ENCODE data around the gene UBE2G2. TPM values are rescaled to one million over a fixed set of nuclear protein-coding genes. Genes with fewer than 3 reads are reported as not detected.

UBE2G2 gene
- total and polyA plus RNA-seq, 5 donors = 39.6 to 69.8 (median 61.6) TPM

DNA sequence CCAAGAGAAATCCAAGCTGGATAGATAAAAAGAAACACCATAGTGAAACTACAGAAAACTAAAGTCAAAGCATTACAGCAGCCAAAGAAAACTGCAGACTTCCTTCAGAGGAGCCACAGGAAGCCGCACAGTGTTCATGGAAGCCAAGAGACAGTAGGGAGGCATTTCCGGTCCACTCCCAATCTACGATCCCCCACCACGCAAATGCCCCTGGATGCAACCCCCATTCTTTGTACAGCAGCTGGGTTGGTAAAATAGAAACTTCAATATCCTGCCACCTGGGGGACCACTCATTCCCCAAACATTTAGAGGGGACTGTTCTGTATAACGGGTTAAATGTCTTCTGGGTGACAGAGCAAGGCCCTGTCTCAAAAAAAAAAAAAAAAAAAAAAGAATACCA is 46.4 kb downstream of the UBE2G2 start:
- Histone ChIP-seq H3K4me1 (ENCODE audit: control insufficient read depth, insufficient read depth, low read length) (no peaks in the 10 kb centered on the region), H3K27ac (ENCODE audit: low read length) (no peak overlapping the region)
- intact Hi-C loops (cut with DNase I) = loop anchor here in 1 of 4 donors (10.0 kb wide), 1 partner anchor 240 kb away; no protein-coding TSS in a partner anchor

DNA sequence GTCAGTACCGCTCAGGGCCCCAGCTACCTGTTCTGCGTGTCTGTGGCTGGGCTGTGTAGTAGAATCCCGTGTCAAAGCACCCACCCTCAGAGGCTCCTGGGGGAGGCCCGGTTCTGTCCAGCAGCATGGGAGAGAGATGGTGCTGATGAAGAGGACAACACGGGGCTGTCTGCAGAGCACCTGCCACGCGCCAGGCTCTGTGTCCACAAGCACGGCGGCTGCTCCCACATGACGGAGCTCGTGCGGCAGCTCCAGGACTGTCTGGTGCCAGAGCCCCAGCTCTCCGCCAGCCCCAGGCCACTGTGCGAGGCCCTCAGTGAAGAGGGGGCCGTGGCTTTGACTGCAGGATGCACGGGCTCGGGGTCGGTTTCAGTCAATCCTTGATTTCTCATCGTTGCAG is 48.3 kb downstream of the UBE2G2 start:
- Histone ChIP-seq H3K27me3 (ENCODE audit: control insufficient read depth, insufficient read depth) (no peaks in the 10 kb centered on the region), H3K4me3 (ENCODE audit: low read length) (no peak overlapping the region), H3K4me1 (ENCODE audit: control insufficient read depth, insufficient read depth, low read length) (no peaks in the 10 kb centered on the region), H3K27ac (ENCODE audit: low read length) (no peak overlapping the region), H3K9me3 (ENCODE audit: control insufficient read depth, low read length) (no peaks in the 10 kb centered on the region)
- no peak for ATAC-seq
- DNase-seq = no peak
- intact Hi-C loops (cut with DNase I) = loop anchor here in 1 of 4 donors (10.0 kb wide), 1 partner anchor 239 kb away; no protein-coding TSS in a partner anchor
- 92% methylated on average over 19 of the region's 19 CpGs for WGBS

More for the DNA sequence above, 46.4 kb downstream of the UBE2G2 start:
- ATAC-seq (peak in 1 of 2 donors; percentile 41), DNase-seq (no peak)
- 46% methylated on average over 5 of the region's 5 CpGs for WGBS
- no peaks in the 10 kb centered on the region for H3K27me3 ChIP-seq (ENCODE audit: control insufficient read depth, insufficient read depth)
- H3K9me3 ChIP-seq (ENCODE audit: control insufficient read depth, low read length) = no peaks in the 10 kb centered on the region
- H3K4me3 ChIP-seq (ENCODE audit: low read length) = no peak overlapping the region

DNA sequence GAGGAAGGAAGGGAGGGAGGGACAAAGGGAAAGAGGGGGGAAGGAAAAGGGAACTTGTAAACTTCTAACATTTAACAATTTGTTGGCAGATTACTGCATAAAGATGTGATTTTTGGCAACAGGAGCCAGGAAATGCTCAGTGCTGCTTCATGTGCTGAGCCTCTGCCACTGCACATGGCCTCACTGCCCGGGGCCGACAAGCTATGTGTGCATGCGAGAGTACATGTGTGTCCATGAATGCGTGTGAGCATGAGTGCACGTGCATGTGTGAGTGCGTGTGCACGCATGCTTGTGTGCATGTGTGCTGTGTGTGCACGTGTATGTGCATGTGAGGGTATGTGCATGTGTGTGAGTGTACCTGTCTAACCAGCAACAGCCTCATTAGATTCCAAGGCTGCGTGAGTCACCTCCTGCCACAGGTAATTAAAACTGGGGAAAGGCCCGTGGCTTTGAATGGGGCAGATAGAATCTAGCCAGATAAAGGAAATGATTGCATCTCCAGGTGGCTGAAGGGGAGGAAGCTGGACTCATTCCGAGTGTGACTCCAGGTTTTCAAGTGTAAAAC is 48.9 kb downstream of the UBE2G2 start:
- no peak for DNase-seq
- H3K27me3 ChIP-seq (ENCODE audit: control insufficient read depth, insufficient read depth) = no peaks in the 10 kb centered on the region
- intact Hi-C loops (cut with DNase I) = loop anchor here in 1 of 4 donors (10.0 kb wide), 1 partner anchor 238 kb away; no protein-coding TSS in a partner anchor
- 73% methylated on average over 11 of the region's 11 CpGs for WGBS
- H3K27ac ChIP-seq (ENCODE audit: low read length) = no peak overlapping the region
- ATAC-seq = no peak
- no peak overlapping the region for H3K4me3 ChIP-seq (ENCODE audit: low read length)
- H3K4me1 ChIP-seq (ENCODE audit: control insufficient read depth, insufficient read depth, low read length) = no peaks in the 10 kb centered on the region
- H3K9me3 ChIP-seq (ENCODE audit: control insufficient read depth, low read length) = no peaks in the 10 kb centered on the region

DNA sequence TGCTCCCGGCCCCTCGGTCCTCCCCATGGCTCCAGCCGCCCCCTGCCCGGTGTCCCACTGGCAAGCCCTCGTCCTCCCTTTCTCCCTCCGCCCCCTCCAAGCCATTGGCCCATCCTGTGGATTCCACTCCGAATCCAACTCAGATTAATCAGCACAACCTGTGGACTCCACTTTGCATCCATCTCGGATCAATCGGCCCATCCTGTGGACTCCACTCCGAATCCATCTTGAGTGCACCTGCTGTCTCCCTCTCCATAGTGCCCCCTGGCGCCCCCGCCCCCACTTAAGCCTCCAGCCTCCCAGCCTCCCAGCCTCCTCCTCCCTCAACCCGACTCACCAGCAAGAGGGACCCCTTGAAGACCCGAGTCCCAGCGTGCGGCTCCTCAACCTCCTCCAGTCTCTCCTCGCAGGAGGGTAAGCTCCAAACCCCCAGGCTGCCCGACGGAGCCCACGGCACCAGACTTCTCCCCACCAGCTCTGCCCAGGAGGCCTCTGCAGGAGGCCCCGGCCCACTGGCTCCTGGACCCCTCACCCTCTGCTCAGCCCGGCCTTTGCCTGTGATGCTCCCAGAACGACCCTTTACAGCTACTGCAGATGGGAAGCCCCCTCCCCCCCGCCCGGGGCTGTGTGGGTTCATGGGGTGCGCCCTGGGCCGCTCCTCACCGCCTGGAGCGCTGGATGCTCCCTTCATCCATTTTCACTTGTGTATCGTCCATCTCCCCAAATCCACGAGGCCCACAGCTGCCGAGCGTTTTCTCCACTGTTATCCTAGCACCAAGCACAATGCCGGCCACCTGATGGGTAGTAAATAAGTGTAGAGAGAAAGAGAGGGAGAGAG is 49.6 kb downstream of the UBE2G2 start:
- intact Hi-C loops (cut with DNase I) = loop anchor here in 1 of 4 donors (10.0 kb wide), 1 partner anchor 237 kb away; no protein-coding TSS in a partner anchor

DNA sequence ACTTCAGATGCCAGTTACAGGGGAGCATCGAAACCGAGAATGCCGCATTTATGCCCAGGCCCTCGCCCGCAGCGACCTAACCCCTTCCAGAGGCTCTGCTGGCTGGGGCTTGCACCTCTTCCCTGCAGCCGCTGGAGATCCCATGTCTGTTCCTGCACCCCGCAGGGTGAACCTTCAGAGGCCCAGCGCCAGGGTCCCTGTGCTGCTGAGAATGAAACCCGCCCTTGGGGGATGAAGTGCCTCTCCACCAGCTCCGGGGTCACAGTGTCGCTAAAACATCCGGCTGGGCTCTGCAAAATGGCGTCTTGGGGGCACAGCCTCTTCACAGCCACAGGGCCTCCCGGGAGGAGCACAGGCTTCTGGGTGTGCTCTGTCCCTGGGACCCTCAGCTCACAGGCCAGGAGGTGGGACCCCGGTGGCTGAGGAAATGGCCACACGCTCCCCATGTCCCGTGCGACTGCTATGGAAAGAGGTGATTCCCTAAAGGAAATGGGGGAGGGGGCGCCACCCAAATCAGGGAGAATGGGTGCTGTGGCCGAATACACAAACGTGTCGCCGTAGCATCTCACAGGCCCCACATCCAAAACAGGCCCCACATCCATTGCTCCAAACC is 50.3 kb downstream of the UBE2G2 start:
- peak in 1 of 3 donors; percentile 41 for DNase-seq
- 85% methylated on average over 24 of the region's 24 CpGs for WGBS
- no peaks in the 10 kb centered on the region for H3K27me3 ChIP-seq (ENCODE audit: control insufficient read depth, insufficient read depth)
- ATAC-seq = no peak
- no peaks in the 10 kb centered on the region for H3K4me1 ChIP-seq (ENCODE audit: control insufficient read depth, insufficient read depth, low read length)
- intact Hi-C loops (cut with DNase I) = loop anchor here in 1 of 4 donors (10.0 kb wide), 1 partner anchor 236 kb away; no protein-coding TSS in a partner anchor
- no peak overlapping the region for H3K4me3 ChIP-seq (ENCODE audit: low read length)
- H3K9me3 ChIP-seq (ENCODE audit: control insufficient read depth, low read length) = no peaks in the 10 kb centered on the region
- no peak overlapping the region for H3K27ac ChIP-seq (ENCODE audit: low read length)

More for the DNA sequence above, 49.6 kb downstream of the UBE2G2 start:
- WGBS = 84% methylated on average over 34 of the region's 34 CpGs
- no peak for ATAC-seq
- Histone ChIP-seq H3K27ac (ENCODE audit: low read length) (no peak overlapping the region), H3K9me3 (ENCODE audit: control insufficient read depth, low read length) (no peaks in the 10 kb centered on the region), H3K4me1 (ENCODE audit: control insufficient read depth, insufficient read depth, low read length) (no peaks in the 10 kb centered on the region), H3K4me3 (ENCODE audit: low read length) (no peak overlapping the region), H3K27me3 (ENCODE audit: control insufficient read depth, insufficient read depth) (no peaks in the 10 kb centered on the region)
- DNase-seq = peak in 1 of 3 donors; percentile 32

DNA sequence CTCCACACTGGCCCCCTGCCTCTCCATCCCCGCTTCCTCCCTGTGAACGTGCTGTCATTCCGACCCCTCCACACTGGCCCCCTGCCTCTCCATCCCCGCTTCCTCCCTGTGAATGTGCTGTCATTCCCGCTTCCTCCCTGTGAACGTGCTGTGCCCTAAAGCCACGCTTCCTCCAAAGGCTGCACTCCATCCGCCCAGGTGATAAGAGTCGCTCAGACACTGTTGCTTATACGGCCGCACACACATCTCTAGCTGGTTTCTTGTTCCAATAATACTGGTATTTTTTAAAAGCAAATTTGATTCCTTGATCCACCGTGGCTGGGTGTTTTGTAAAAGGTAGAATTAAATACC is 51.0 kb downstream of the UBE2G2 start:
- no peaks in the 10 kb centered on the region for H3K9me3 ChIP-seq (ENCODE audit: control insufficient read depth, low read length)
- DNase-seq (no peak), ATAC-seq (no peak)
- 25% methylated on average over 12 of the region's 12 CpGs for WGBS
- H3K27me3 ChIP-seq (ENCODE audit: control insufficient read depth, insufficient read depth) = no peaks in the 10 kb centered on the region
- no peak overlapping the region for H3K27ac ChIP-seq (ENCODE audit: low read length)
- H3K4me3 ChIP-seq (ENCODE audit: low read length) = no peak overlapping the region
- no peaks in the 10 kb centered on the region for H3K4me1 ChIP-seq (ENCODE audit: control insufficient read depth, insufficient read depth, low read length)
- intact Hi-C loops (cut with DNase I) = loop anchor here in 1 of 4 donors (10.0 kb wide), 1 partner anchor 236 kb away; no protein-coding TSS in a partner anchor

DNA sequence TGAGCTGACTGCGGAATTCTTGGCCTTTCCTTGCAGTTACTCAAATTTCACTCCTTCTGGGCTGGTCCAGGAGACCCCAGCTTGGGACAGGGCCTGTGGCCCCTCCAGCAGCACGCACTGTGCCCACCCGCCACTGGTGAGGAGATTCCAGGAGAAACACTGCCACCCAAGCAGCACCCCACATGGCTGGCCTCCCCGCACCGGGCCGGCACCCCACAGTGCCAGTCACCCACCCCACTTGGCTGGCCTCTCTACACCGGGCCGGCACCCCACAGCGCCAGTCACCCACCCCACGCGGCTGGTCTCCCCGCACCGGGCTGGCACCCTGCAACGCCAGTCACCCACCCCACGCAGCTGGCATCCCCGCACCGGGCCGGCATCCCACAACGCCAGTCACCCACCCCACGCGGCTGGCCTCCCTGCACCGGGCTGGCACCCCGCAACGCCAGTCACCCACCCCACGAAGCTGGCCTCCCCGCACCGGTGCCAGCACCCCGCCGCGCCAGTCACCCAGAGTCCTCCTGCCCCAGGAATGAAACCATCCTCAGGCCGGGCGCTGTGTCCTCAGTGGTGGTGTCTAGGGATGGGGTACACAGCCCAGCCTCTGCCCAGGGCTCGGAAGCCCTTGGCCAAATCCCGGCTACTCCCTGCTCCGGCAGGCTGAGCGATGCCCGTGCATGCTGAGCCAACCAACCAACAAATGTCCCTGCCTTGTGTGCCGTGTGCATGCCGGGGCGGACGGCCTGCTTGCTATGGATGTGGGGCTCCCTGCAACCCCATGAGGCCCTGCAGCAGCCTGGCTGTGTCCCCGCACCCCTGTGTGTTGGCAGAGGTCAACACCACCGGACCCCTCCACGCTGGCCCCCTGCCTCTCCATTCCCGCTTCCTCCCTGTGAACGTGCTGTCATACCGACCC is 51.6 kb downstream of the UBE2G2 start:
- ATAC-seq (peak in 1 of 2 donors; percentile 23), DNase-seq (peak in 1 of 3 donors; percentile 49)
- Histone ChIP-seq H3K27me3 (ENCODE audit: control insufficient read depth, insufficient read depth) (no peaks in the 10 kb centered on the region), H3K4me1 (ENCODE audit: control insufficient read depth, insufficient read depth, low read length) (no peaks in the 10 kb centered on the region), H3K9me3 (ENCODE audit: control insufficient read depth, low read length) (no peaks in the 10 kb centered on the region), H3K27ac (ENCODE audit: low read length) (no peak overlapping the region), H3K4me3 (ENCODE audit: low read length) (no peak overlapping the region)
- 84% methylated on average over 47 of the region's 47 CpGs for WGBS
- intact Hi-C loops (cut with DNase I) = loop anchor here in 1 of 4 donors (10.0 kb wide), 1 partner anchor 235 kb away; no protein-coding TSS in a partner anchor

DNA sequence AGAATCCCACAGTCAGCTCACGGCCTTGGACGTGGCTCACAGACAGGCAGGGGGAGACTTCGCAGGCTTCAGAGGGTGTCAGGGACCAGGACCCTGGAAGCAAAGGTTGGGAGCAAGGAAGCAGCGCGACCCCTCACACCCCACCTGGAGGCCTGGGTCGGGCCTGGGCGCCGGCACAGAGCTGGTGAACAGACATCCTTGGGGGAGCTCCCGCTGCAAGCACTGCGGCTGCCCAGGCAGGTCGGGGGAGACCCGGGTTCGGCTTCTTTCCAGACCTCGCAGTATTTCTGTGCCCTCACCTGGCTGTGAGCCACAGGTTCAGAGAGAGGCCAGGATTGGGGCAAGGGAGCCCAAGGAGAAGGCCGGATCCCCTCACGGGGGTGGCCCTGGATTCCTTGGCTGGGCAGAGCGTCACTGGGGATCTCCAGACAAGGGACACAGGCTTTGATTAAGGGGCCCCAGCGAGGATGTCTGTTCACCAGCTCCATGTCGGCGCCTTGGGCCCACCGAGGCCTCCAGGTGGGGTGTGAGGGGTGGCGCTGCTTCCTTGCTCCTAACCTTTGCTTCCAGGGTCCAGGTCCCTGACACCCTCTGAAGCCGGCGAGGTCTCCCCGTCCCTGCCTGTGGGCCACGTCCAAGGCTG is 52.4 kb downstream of the UBE2G2 start:
- 64% methylated on average over 26 of the region's 26 CpGs for WGBS
- H3K4me1 ChIP-seq (ENCODE audit: control insufficient read depth, insufficient read depth, low read length) = no peaks in the 10 kb centered on the region
- H3K27me3 ChIP-seq (ENCODE audit: control insufficient read depth, insufficient read depth) = no peaks in the 10 kb centered on the region
- intact Hi-C loops (cut with DNase I) = no loop called here
- H3K9me3 ChIP-seq (ENCODE audit: control insufficient read depth, low read length) = no peaks in the 10 kb centered on the region
- no peak overlapping the region for H3K27ac ChIP-seq (ENCODE audit: low read length)
- peak in 1 of 3 donors; percentile 51 for DNase-seq
- H3K4me3 ChIP-seq (ENCODE audit: low read length) = no peak overlapping the region
- ATAC-seq = no peak

DNA sequence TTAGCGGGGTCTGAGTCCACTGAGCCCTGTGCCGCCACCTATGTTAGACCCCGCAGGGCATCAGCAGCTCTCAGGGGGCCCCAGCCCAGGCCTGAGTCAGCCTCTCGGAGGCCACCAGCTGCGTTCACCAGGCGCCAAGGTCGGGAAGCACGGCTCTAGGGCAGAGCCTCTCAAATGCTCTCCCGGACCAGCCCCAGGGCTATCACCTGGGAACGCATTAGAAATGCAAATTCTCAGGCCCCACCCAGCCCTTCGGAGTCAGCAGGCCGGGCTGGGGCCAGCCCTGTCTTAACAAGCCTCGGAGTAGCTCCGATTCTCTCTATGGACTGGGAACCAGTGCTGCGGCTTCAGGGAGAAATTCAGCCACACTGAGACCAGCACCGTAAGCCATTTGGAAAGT is 53.0 kb downstream of the UBE2G2 start:
- H3K4me1 ChIP-seq (ENCODE audit: control insufficient read depth, insufficient read depth, low read length) = no peaks in the 10 kb centered on the region
- H3K27me3 ChIP-seq (ENCODE audit: control insufficient read depth, insufficient read depth) = no peaks in the 10 kb centered on the region
- no peak for ATAC-seq
- peak in 1 of 3 donors; percentile 46 for DNase-seq
- H3K4me3 ChIP-seq (ENCODE audit: low read length) = no peak overlapping the region
- WGBS = 53% methylated on average over 16 of the region's 16 CpGs
- H3K9me3 ChIP-seq (ENCODE audit: control insufficient read depth, low read length) = no peaks in the 10 kb centered on the region
- intact Hi-C loops (cut with DNase I) = no loop called here
- no peak overlapping the region for H3K27ac ChIP-seq (ENCODE audit: low read length)

Measured in right cardiac atrium (tissue), 5 donors.